HG03442 (cell line): ENCODE data around the gene PITRM1.
A peak's percentile ranks its signal among the peaks of the same experiment; 100 is the strongest.
"Not testable (repeated sequence)": the region's sequence is repeated elsewhere in the genome, so short reads cannot be mapped to it uniquely, and the experiment has no call there.

Experiments
- ATAC-seq: cut with Tn5 transposase; IDR thresholded peaks from one replicate; pipeline ENCODE4 v1.9.1; 2021; ENCODE audit warnings: mild to moderate bottlenecking, moderate library complexity; ENCODE audit not compliant: unreplicated experiment

PITRM1 gene

DNA sequence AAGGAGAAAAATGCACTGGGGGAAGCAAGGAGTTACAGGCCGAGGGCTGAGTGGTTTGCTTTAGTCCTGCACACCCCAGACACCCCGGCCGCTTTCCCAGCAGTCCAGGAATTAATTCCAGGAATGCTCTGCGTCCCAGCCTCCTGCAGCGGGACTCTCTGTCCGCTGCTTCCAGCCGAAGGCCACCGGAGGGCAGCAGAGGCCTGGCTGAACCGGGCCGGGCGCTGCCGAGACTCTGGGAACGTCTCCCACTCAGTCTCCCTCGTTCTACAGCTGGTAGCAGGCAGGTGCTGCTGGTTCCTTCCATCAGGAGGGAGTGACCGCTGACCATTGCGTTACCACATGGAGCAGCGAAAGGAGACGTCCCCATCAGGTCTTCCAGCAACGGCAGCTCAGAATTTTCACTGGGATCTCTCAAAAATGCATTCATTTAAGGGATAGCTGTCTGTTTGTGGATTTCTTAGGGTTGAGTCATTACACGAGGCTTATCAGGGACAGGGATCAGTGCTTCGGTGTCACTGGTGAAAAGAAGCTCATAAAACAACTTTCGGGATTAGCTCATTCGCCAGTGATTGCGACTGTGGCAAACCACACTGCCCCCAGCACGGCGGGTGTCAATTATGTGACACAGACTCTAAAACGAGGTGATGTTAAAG lies 24.9 kb upstream of the PITRM1 start:
- peak; percentile 92 for ATAC-seq

DNA sequence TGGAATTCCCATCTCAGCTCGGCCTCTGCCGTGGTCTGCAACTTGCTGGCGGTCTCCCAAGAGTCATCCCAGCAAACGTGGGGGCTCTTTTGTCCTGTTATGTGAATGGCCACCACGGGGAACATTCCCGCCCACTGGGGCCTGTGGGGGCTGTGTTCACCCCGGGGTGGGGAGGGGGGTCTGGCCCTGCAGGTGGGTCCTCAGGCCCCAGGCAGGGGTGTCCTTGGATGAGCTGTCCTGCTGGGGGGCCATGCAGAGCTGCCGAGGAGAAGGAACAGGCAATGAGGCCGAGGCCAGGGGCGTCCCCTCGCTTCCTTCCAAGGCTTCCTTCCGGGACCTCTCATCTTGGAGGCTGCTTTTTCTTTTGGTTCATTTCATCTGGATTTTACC lies 24.4 kb upstream of the PITRM1 start:
- no peak for ATAC-seq

DNA sequence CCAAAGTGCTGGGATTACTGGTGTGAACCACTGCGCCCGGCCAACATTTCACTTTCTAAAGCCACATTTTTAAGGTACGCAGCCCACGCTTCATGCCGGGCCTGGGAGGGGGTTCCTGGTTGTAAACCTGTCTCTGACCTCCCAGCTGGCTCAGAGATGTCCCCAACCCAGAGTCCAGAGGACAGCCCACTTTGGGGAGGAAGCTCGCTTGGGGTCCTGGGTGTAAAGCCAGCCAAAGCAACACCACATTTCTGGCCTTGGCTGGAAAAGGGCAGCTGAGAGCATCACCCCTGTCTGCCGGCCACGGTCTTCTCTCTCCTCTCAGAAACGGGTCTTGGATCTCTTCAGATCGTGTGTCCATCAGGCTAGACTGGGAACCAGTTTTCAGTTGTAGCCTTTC lies 23.9 kb upstream of the PITRM1 start:
- no peak for ATAC-seq

DNA sequence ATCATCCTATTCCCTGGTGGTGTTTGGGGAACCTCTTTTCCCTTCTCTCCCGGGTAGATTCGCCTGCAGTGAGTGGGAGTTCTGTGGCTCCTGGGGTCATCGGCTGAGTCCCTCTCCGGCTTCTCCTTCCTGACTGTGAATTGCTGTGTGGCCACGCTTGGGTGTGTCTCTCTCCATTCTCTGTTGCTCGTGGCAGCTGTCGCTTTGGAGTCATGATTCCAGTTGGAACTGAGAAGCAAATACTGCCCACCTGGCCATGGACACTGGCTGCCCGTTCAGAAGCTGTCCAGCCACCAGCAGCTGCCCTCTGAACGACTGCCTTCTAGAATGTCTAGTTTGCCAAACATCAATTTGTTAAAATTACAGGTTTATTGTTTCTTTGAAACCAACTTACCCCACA lies 23.1 kb upstream of the PITRM1 start:
- ATAC-seq, result no peak

DNA sequence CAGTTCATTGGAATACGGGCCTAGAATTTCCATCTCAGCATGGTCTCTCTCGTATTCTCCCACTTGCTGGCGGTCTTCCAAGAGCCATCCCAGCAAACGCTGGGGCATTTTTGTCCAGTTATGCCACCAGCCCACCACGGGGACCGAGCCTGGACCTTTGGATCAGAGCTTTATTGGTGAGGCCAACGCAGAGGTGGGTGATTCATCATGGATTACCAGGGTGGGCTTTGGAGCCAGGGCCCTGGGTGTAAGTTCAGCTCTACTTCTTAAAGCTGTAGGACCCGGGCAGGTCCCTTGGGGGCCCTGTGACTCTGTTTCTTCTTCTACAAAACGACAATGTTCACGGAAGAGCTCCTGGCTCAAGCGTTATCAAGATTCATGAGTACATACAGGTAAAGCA lies 22.7 kb upstream of the PITRM1 start:
- no peak for ATAC-seq

DNA sequence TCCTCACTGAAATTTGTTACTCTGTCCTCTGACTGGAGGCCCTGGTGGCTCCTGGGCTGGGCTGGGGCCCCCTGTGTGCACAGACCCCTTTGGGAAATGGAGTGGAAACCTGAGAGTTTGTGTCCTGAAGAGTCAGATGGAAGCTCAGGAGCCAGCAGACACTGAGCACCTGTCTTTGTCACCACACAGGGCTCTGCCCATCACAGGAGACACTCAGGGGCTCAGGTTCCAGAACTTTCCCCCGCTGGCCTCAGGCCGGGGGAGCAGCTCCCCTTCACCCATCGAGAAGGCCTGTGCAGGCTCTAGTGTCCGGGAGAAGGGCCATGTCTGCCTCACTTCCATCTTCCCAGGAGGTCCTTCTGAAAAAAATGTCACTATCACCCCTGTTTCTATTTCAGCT lies 22.3 kb upstream of the PITRM1 start:
- no peak for ATAC-seq

DNA sequence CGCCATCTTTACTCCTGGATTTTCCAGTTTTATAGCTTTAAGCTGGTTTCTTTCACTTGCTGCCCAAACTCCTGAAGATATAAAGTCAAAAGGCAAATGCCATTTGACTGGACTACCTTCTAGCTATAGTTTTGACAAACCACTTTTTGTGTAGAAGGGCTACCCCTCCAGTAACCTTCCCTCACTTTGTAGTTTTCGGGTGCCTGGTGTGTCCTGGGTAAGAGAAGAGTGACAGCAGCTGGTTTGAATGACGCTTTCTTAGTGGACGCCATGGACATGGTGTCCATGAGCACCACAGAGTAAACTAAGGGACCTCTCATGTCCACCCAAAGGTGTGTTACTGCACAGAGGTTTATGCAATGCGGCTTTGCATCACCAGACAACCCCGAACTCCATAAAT lies 21.2 kb upstream of the PITRM1 start:
- ATAC-seq, result no peak

DNA sequence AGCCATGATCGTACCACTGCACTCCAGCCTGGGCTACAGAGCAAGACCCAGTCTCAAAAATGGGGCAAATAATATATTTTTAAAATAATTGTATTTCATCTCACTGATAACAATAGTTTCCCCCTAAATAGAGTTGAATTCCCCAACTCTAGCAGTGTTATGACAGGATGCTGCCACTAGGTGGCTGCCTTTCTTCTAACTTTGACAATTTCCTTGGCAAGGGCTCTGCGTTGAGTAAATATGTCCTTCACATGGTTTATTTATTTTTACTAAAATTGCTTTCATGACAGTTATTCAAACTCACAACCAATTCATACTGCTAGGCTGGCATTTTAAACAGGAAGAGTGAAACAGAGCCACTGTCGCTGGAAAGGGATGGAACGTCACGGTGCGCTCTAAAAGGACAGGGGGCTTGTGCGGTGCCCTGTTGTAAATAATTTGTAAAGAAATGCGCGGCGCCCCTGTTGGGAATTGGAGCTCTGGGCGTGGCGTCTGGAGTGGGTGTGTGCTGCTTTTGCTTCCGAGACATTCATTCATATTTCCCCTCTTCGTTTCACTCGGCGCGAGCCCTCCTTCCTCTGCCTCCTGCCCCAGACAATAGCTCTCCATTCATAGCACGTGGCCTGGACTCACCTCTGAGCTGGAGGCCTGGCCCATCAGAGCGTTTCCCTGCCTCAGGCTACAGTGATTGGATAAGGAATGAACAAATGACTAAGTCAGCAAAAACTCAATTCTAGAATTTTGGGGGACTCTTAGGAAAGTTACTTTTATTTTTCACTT lies 20.5 kb upstream of the PITRM1 start:
- ATAC-seq, result no peak

DNA sequence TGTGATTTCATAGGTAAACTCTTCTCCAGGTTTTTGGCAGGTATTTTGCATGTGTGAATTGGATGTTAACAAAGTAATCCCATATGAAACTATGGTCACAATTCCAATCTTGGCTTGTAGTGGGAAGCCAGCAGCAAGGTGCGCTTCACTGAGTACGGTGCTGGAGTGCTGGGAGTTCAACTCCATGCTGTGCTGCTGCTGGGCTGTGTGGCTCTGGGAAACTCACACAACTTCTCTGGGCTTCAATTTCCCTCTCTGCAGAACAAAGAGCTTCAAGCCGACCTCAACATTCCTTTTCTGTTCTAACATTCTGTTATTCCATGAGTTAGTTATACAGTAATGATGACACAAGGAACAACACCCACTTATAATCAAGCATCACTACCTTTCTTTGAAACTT lies 18.2 kb upstream of the PITRM1 start:
- ATAC-seq, result no peak

DNA sequence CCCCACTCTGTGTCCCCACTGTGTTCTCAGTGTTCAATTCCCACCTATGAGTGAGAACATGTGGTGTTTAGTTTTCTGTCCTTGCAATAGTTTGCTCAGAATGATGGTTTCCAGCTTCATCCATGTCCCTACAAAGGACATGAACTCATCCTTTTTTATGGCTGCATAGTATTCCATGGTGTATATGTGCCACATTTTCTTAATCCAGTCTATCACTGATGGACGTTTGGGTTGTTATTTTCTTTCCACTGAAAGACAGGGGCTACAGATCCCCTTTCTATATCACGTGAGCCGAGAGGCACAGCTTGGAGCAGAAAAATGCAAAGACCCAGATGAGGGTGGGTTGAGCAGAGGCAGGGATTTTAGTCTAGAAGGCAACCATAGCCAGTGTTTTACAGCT lies 14.6 kb upstream of the PITRM1 start:
- ATAC-seq, result not testable (repeated sequence)

DNA sequence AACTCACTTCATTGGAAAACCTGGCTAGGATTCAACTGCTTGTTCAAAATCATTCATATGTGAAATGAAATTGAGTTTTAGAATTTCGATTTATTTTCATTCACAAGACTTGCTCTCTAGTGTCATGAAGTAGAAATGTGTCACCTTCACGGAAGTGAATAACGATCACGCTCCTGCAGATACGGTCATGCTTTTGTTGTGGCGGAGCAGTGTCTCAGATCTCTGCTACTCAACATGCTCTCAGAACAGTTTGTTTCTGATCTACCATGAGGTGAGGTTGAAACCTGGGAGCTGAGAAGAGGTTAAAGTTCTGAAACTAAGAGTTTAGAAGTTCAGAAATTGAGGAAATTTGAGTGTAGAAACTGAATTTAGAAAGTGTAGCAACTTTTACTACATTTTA lies 13.8 kb upstream of the PITRM1 start:
- ATAC-seq, result no peak

DNA sequence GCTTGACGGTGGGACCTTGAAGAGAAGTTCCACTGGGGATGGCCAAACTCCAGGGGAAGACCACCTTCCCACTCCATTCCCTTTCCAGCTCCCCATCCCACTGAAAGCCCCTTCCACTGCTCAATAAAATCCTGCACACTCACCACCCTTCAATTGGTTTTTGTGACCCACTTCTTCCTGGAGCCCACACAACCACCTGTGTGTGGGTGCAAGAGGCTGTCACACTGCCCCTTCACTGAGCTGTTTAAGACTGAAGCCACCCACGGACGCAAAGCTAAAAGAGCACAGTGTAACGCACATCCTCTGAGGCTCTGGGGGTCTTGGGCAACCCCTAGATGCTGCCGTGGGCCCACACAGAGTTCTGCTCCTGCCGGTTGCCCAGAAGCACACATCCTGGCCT lies 12.8 kb upstream of the PITRM1 start:
- ATAC-seq, result no peak

DNA sequence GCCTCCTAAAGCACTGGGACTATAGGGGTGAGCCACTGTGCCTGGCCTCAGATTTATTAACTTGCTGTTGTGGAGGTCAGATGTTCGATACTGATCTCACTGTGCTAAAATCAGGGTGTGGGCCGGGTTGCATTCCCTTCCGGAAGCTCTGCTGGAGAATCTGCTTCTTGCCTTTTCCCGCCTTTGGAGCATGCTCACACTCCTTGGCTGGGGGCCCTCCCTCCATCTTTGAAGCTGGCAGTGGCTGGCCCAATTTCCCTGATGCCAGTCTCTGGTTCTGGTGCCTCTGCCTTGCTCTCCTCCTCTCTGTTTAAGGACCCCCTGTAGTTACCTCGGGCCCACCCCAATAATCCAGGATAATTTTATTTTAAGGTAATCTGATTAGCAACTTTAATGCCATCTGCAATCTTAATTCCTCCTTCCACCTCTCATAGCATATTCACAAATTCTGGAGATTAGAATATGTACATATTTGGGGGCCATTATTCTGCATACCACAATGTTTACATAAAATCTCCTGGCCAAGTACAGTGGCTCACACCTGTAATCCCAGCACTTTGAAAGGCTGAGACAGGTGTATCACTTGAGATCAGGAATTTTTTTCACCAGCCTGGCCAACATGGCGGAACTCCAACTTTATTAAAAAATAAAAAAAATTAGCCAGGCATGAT lies 7.9 kb upstream of the PITRM1 start:
- ATAC-seq, result no peak

DNA sequence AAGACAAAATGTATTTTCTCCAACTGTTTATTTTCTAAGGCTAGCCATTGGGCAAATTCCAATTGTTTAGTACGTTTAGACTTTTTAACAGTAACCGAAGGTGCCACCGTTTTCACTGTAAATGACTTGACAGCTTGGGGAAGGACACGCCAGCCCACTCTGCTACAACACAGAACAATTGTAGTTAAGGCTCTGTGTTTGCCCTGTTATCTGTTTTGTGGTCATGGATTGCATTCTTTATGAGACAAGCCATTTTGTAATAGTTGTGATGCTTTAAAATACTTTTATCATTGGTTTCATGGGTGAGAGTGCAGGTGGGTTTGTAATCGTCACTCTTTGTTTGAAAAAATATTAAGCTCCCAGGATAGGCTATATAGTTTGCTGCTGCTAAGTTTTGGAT lies 6.6 kb upstream of the PITRM1 start:
- ATAC-seq, result no peak

DNA sequence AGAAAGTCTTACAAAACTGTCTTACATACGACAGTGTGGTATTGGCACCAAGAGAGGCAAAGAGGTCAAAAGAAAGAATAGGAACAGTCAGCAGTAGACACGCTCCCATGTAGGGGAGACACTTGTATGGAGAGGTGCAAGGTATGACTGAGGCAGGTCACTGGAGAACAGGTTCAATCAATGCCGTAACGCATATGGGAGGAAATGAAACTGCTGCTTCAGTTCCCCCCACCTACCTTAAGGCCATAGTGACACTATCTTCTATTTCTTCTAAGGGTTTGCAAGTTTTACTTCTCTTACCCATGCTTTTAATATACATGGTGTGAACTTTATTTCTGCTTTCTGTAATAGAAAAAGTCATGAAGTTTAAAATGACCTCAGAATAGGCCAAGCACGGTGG lies 5.5 kb upstream of the PITRM1 start:
- no peak for ATAC-seq

DNA sequence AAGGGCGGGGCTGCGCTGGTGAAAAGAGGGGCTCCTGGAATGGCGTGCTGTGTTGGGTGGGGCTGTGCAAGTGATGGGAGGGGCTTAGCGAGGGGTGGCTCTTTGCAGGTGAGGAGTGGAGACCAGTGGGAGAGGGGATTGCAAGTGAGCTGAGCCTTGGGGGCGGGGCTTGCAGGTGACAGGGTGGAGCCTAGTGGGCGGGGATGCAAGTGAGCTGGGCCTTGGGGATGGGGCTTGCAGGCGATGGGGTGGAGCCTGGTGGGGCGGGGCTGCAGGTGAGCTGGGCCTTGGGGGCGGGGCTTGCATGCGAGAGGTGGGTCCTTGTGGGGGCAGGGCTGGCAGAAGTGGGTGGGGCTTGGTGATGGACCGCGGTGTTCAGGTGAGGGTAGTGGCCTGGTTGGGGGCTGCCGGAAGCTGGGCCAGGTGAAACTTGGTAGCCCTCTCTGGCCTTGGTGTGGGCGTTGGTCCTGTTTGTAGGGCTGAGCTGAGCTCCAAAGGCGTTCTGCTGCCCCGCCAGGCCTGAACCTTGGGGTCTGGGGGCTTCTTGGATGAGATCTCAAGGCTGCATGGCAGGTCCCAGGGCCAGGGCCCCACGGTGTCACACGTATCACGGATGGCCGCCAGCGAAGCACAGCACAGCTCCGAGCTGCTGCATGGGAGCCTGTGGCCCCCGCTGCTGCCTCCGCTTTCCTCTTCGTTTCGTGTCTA lies 743 bp upstream of the PITRM1 start:
- peak; percentile 12 for ATAC-seq

DNA sequence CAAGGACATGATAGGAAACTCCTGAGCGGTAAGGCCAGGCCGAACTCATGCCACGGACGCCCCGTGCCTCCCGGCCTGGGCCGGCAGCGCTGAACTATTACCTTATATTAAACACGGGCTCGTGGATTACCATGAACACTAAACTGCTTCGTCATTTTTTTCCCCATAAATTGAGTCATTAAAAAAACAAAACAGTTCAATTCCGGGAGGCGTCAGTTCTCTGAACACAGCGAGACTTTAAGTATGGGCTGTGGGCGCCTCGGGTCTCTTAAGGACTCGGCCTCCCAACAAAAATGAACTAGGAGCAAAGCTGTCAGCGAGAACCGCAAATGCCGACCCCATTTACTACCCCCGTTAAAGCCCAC lies 519 bp downstream of the PITRM1 start:
- no peak for ATAC-seq

DNA sequence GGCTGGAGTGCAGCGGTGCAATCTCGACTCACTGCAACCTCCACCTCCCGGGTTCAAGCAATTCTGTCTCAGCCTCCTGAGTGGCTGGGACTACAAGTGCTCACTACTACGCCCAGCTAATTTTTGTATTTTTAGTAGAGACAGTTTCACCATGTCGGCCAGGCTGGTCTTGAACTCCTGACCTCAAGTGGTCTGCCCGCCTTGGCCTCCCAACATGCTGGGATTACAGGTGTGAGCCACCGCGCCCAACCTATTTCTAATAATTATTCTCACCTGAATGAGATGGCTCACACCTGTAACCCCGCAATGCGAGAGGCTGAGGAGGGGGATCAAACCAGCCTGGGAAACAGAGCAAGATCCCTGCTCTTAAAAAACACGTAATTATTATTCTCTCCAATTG lies 1.1 kb downstream of the PITRM1 start:
- ATAC-seq, result not testable (repeated sequence)

DNA sequence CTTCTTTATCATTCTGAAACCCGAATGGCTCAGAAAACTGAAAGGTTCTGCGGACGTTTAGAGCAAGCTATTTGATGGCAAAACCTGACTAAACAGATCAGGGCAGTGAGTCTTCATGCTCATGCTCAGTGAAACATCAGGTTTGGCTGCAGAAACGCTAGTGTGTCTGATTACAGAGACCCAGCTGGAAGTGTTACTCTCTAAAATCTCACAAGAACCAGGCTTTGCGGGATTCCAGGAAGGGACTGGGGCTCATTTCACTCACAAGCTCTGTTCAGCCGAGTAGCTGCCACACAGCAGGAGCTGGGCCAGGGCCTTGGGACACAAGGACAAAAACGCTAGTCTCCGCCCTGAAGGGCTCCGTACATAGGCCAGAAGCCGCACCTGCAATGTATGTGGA lies 2.9 kb downstream of the PITRM1 start:
- no peak for ATAC-seq

DNA sequence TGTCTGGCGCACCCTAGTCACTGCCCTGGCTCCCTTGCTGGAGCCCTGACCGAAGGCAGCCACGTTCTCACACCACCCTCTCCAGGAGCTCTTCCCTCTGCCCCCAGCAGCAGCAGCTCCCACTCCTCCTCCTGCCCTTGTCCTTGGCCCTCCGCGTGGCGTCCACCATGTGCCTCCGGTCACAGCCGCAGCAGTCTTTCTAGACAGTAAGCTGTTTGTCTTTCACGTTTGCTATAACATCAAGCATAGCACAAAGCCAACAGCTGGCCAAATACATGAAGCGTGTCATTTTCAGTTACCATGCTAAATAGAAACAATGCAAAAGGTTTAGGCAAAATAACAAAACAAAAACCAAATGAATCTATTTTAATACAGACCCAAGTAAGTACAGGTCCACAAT lies 3.3 kb downstream of the PITRM1 start:
- no peak for ATAC-seq

DNA sequence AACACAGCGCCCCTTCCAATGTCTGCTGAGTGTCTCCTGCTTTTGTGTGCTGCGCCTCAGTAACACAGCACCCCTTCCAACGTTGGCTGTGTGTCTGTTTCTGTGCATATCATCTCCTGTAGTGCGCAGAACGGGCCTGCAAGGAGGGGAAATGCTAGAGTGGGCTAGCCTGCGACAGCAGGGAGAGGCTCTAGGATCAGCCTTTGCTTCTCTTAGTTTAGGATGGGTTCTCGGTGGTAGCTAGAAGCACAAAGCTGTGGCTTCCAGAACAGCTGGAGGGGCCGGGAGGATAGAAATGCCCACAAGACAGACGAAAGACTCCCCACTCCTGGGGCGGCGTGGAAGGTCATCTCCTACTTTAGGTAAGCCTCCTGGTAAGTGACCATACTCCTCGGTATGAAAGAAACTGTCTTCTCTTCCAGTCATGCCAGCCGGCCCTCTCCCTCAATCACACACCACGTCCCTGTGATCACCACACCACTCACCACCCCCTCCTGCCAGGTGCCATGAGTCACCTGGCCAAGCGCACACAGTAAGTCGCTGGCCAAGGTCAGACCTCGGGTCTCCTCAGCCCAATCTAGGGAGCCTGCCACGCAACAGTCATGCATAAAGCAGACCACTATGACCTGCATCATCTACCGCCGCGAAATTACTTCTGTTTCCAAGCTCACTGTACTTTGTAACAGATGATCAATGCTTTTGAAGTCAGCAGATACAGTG lies 4.8 kb downstream of the PITRM1 start:
- no peak for ATAC-seq
